ENCODE measurements around the gene ZFP42. TPM values are rescaled to one million over a fixed set of nuclear protein-coding genes. Genes with fewer than 3 reads are reported as not detected.
"Not testable (repeated sequence)": the region's sequence is repeated elsewhere in the genome, so short reads cannot be mapped to it uniquely, and the experiment has no call there.

ZFP42 gene
- total RNA-seq, 1 experiment from 2014 or later, result not detected

GRCh38 chr4:187996502-187997177 lies 1.1 kb downstream of the ZFP42 start:
- no peaks in the 10 kb centered on the region for H3K4me1 ChIP-seq (ENCODE audit: insufficient read depth, low read length)
- H3K36me3 ChIP-seq (ENCODE audit: low read depth, low read length), result no peaks in the 10 kb centered on the region
- no TSS peak for BruUV-seq (replicated peaks)
- H3K79me2 ChIP-seq (ENCODE audit: low read length), result no peaks in the 10 kb centered on the region
- ChIA-PET POLR2A (ENCODE audit: unreplicated experiment) (no interaction called here), CTCF (no interaction called here)
- no peak overlapping the region for H3K4me3 ChIP-seq (ENCODE audit: low read length)
- TF ChIP-seq EZH2 (IDR thresholded peaks at IDR 0.05; ENCODE audit: low read length, unreplicated experiment) (no peak), CTCF (conservative IDR thresholded peaks at IDR 0.05; ENCODE audit: low read depth, low read length) (no peak), EZH2phosphoT487 (IDR thresholded peaks at IDR 0.05; ENCODE audit: borderline replicate concordance, low read length) (no peak)
- ATAC-seq (no peak), DNase-seq (no peak)
- no peaks in the 10 kb centered on the region for H4K20me1 ChIP-seq (ENCODE audit: low read length)
- intact Hi-C loops (cut with micrococcal nuclease), result no loop called here
- no peak overlapping the region for H3K9ac ChIP-seq (ENCODE audit: low read length)
- H3K27me3 ChIP-seq (ENCODE audit: low read length), result no peaks in the 10 kb centered on the region
- no peak overlapping the region for H3K27ac ChIP-seq (ENCODE audit: low read length)
- no peaks in the 10 kb centered on the region for H3K9me2 ChIP-seq (replicated peaks; ENCODE audit: low read length)
- H3K9me3 ChIP-seq (ENCODE audit: low read length), result no peaks in the 10 kb centered on the region
- H3F3A ChIP-seq (ENCODE audit: low read length, unreplicated experiment), result no peaks in the 10 kb centered on the region
- no peak overlapping the region for H3K4me2 ChIP-seq (ENCODE audit: low read length)
- H2AFZ ChIP-seq (ENCODE audit: low read length), result no peak overlapping the region

- DNase-seq; H3K9me3 ChIP-seq (ENCODE audit: low read length); H4K20me1 ChIP-seq (ENCODE audit: low read length); H3K9ac ChIP-seq (ENCODE audit: low read length); H2AFZ ChIP-seq (ENCODE audit: low read length); H3K4me2 ChIP-seq (ENCODE audit: low read length); H3K79me2 ChIP-seq (ENCODE audit: low read length); H3K4me1 ChIP-seq (ENCODE audit: insufficient read depth, low read length); POLR2A ChIA-PET (ENCODE audit: unreplicated experiment); H3F3A ChIP-seq (ENCODE audit: low read length, unreplicated experiment); H3K27me3 ChIP-seq (ENCODE audit: low read length); BruUV-seq (replicated peaks); intact Hi-C loops (cut with micrococcal nuclease); H3K9me2 ChIP-seq (replicated peaks; ENCODE audit: low read length); CTCF ChIA-PET; H3K36me3 ChIP-seq (ENCODE audit: low read depth, low read length); ATAC-seq; H3K4me3 ChIP-seq (ENCODE audit: low read length); H3K27ac ChIP-seq (ENCODE audit: low read length): not testable (repeated sequence)
Measured at GRCh38 chr4:187997991-187998390, 2.4 kb downstream of the ZFP42 start.

GRCh38 chr4:187999406-187999932 lies 3.9 kb downstream of the ZFP42 start:
- Histone ChIP-seq H2AFZ (ENCODE audit: low read length) (no peak overlapping the region), H3K4me2 (ENCODE audit: low read length) (no peak overlapping the region), H3K4me3 (ENCODE audit: low read length) (no peak overlapping the region), H3K4me1 (ENCODE audit: insufficient read depth, low read length) (peaks cover 15% of the 10 kb centered on the region), H3F3A (ENCODE audit: low read length, unreplicated experiment) (no peaks in the 10 kb centered on the region), H3K9me2 (replicated peaks; ENCODE audit: low read length) (no peaks in the 10 kb centered on the region), H3K27ac (ENCODE audit: low read length) (no peak overlapping the region), H3K79me2 (ENCODE audit: low read length) (no peaks in the 10 kb centered on the region), H3K36me3 (ENCODE audit: low read depth, low read length) (no peaks in the 10 kb centered on the region), H3K9me3 (ENCODE audit: low read length) (no peaks in the 10 kb centered on the region), H3K9ac (ENCODE audit: low read length) (no peak overlapping the region), H3K27me3 (ENCODE audit: low read length) (no peaks in the 10 kb centered on the region), H4K20me1 (ENCODE audit: low read length) (no peaks in the 10 kb centered on the region)
- POLR2A ChIA-PET (ENCODE audit: unreplicated experiment), result no interaction called here
- no peak for TF ChIP-seq CTCF (conservative IDR thresholded peaks at IDR 0.05; ENCODE audit: low read depth, low read length)
- no peak for TF ChIP-seq EZH2 (IDR thresholded peaks at IDR 0.05; ENCODE audit: low read length, unreplicated experiment)
- no peak for TF ChIP-seq EZH2phosphoT487 (IDR thresholded peaks at IDR 0.05; ENCODE audit: borderline replicate concordance, low read length)
- intact Hi-C loops (cut with micrococcal nuclease), result no loop called here
- no TSS peak for BruUV-seq (replicated peaks)
- no peak for ATAC-seq
- CTCF ChIA-PET, result no interaction called here
- no peak for DNase-seq
